Measurements from ENCODE around the gene BAG1.

The BAG1 gene

GRCh38 chr9:33260372-33260771 is 4.1 kb downstream of the BAG1 start:
- no peak overlapping the region for H3K4me3 ChIP-seq (ENCODE audit: insufficient read depth, low read length, poor library complexity, severe bottlenecking)
- H3K4me2 ChIP-seq (ENCODE audit: low read depth, low read length, poor library complexity, severe bottlenecking) = no peak overlapping the region
- TF ChIP-seq CTCF (IDR thresholded peaks at IDR 0.05; ENCODE audit: insufficient read depth, low read length, poor library complexity, severe bottlenecking) = no peak
- 0 out of 2 replicates have a peak, but pooled peaks cover 3% of the 10 kb centered on the region for H3F3A ChIP-seq (ENCODE audit: insufficient read depth)
- no peak overlapping the region for H3K9ac ChIP-seq (ENCODE audit: low read length)
- H3K9me2 ChIP-seq (replicated peaks; ENCODE audit: insufficient read depth, low read length) = no peaks in the 10 kb centered on the region
- no peak overlapping the region for H3K27ac ChIP-seq (ENCODE audit: low read depth, low read length)
- H3K9me3 ChIP-seq (ENCODE audit: insufficient read depth, low read length) = no peaks in the 10 kb centered on the region
- H3K79me2 ChIP-seq (ENCODE audit: insufficient read depth, low read length) = peaks cover 29% of the 10 kb centered on the region
- H3K36me3 ChIP-seq (ENCODE audit: low read length) = peaks cover 48% of the 10 kb centered on the region
- H4K20me1 ChIP-seq (ENCODE audit: low read depth, low read length) = no peaks in the 10 kb centered on the region
- no peaks in the 10 kb centered on the region for H3K27me3 ChIP-seq (ENCODE audit: low read length)
- H2AFZ ChIP-seq (ENCODE audit: low read depth, low read length, severe bottlenecking) = no peak overlapping the region

- Histone ChIP-seq H3K79me2 (ENCODE audit: insufficient read depth, low read length) (peaks cover 6% of the 10 kb centered on the region; the same call in 1 of the 2 replicates), H3K4me3 (ENCODE audit: insufficient read depth, low read length, poor library complexity, severe bottlenecking) (no peak overlapping the region), H3K9me3 (ENCODE audit: insufficient read depth, low read length) (no peaks in the 10 kb centered on the region), H3K4me2 (ENCODE audit: low read depth, low read length, poor library complexity, severe bottlenecking) (no peak overlapping the region), H3K27me3 (ENCODE audit: low read length) (no peaks in the 10 kb centered on the region), H4K20me1 (ENCODE audit: low read depth, low read length) (no peaks in the 10 kb centered on the region), H3F3A (ENCODE audit: insufficient read depth) (no peaks in the 10 kb centered on the region), H3K9ac (ENCODE audit: low read length) (no peak overlapping the region), H3K9me2 (replicated peaks; ENCODE audit: insufficient read depth, low read length) (no peaks in the 10 kb centered on the region), H3K36me3 (ENCODE audit: low read length) (peaks cover 60% of the 10 kb centered on the region), H2AFZ (ENCODE audit: low read depth, low read length, severe bottlenecking) (no peak overlapping the region), H3K27ac (ENCODE audit: low read depth, low read length) (no peak overlapping the region)
- no peak for TF ChIP-seq CTCF (IDR thresholded peaks at IDR 0.05; ENCODE audit: insufficient read depth, low read length, poor library complexity, severe bottlenecking)
- TF ChIP-seq EZH2phosphoT487 (conservative IDR thresholded peaks at IDR 0.05; ENCODE audit: low read length) = no peak
Observed at GRCh38 chr9:33257276-33257675, 7.2 kb downstream of the BAG1 start.

GRCh38 chr9:33256236-33256635 is 8.3 kb downstream of the BAG1 start:
- no peaks in the 10 kb centered on the region for H4K20me1 ChIP-seq (ENCODE audit: low read depth, low read length)
- H2AFZ ChIP-seq (ENCODE audit: low read depth, low read length, severe bottlenecking) = no peak overlapping the region
- no peaks in the 10 kb centered on the region for H3K9me3 ChIP-seq (ENCODE audit: insufficient read depth, low read length)
- no peak overlapping the region for H3K27ac ChIP-seq (ENCODE audit: low read depth, low read length)
- H3K27me3 ChIP-seq (ENCODE audit: low read length) = no peaks in the 10 kb centered on the region
- peaks cover 59% of the 10 kb centered on the region for H3K36me3 ChIP-seq (ENCODE audit: low read length)
- TF ChIP-seq EZH2phosphoT487 (conservative IDR thresholded peaks at IDR 0.05; ENCODE audit: low read length) (no peak), CTCF (IDR thresholded peaks at IDR 0.05; ENCODE audit: insufficient read depth, low read length, poor library complexity, severe bottlenecking) (no peak)
- H3K79me2 ChIP-seq (ENCODE audit: insufficient read depth, low read length) = no peaks in the 10 kb centered on the region
- no peaks in the 10 kb centered on the region for H3F3A ChIP-seq (ENCODE audit: insufficient read depth)
- no peak overlapping the region for H3K4me2 ChIP-seq (ENCODE audit: low read depth, low read length, poor library complexity, severe bottlenecking)
- no peak overlapping the region for H3K9ac ChIP-seq (ENCODE audit: low read length)
- no peaks in the 10 kb centered on the region for H3K9me2 ChIP-seq (replicated peaks; ENCODE audit: insufficient read depth, low read length)
- no peak overlapping the region for H3K4me3 ChIP-seq (ENCODE audit: insufficient read depth, low read length, poor library complexity, severe bottlenecking)

Measured in SU-DHL-6 (cell line).